Mesothelial cell of epicardium (in vitro differentiated cells): Measurements from ENCODE around the gene YBX1. TPM values are rescaled to one million over a fixed set of nuclear protein-coding genes. Genes with fewer than 3 reads are reported as not detected.
A peak's percentile ranks its signal among the peaks of the same experiment; 100 is the strongest.

Experiments
- DNase-seq, 2 experiments: peaks; one replicate each; pipeline ENCODE4 v3.0.0; 2021; ENCODE audit warnings: low spot score in 2 of 2; ENCODE audit not compliant: unreplicated experiment in 2 of 2
- H3K27ac Mint-ChIP-seq: 2 replicates; pipeline ENCODE4 v1.8.0; 2021; ENCODE audit warnings: mixed read lengths
- H3K27me3 Mint-ChIP-seq: 2 replicates; pipeline ENCODE4 v1.8.0; 2021; ENCODE audit warnings: low read depth, mixed read lengths
- H3K36me3 Mint-ChIP-seq: 2 replicates; pipeline ENCODE4 v1.8.0; 2021; ENCODE audit warnings: mixed read lengths
- H3K4me1 Mint-ChIP-seq: 2 replicates; pipeline ENCODE4 v1.8.0; 2021; ENCODE audit warnings: mixed read lengths
- H3K4me3 Mint-ChIP-seq: 2 replicates; pipeline ENCODE4 v1.8.0; 2021; ENCODE audit warnings: mild to moderate bottlenecking, moderate library complexity, mixed read lengths
- H3K9me3 Mint-ChIP-seq: 2 replicates; pipeline ENCODE4 v1.8.0; 2021; ENCODE audit warnings: mixed read lengths
- CTCF ChIP-seq: fragments of 200-600 bp; sonication (generic); IDR thresholded peaks from one replicate; pipeline ENCODE4 v1.5.0; 2021; ENCODE audit warnings: antibody characterized with exemption; ENCODE audit not compliant: unreplicated experiment
- total RNA-seq: library from RNA; stranded (reverse); gene quantifications from 3 replicates; pipeline ENCODE4 v1.2.1, GENCODE V29; 2021

The YBX1 gene
- total RNA-seq, 1 donor from 2014 or later: 405 TPM

- Mint-ChIP-seq H3K9me3 (no peaks in the 10 kb centered on the region), H3K27ac (peak overlapping the region; percentile 98), H3K27me3 (peaks cover under 1% of the 10 kb centered on the region), H3K36me3 (peaks cover 9% of the 10 kb centered on the region), H3K4me3 (peak overlapping the region; percentile 100), H3K4me1 (peaks cover 25% of the 10 kb centered on the region)
- TF ChIP-seq CTCF: no peak
- no peak for DNase-seq
Observed at GRCh38 chr1:42658877-42659337, 23.3 kb upstream of the YBX1 start.

DNA sequence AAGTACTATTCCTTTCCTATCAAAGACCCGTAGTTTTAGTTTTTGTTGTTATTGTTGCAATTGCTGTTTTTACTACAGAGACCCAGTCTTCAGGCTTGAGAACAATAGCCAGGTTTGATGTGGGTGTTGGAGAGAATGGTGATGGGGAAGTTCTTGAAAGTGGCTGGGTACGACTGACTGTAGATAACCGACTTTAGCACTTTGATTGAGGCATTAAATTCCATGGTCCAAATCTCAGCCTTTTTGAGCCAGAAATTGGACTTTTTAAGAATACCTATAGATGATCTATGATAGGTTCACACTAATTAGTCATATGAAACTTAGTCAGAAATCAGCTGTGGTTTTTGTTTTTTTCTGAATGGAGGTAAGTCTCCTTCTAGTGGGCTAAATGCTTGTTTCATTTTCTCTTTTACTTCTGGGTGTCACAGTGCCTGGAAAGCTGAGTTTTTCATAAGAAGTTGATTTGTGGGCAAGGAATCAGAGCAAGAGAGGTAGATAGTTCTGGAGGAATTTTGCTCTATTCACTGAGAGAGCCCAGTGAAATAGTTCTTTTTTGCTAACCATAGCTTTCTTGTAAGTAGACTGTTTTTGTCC, 21.2 kb upstream of the YBX1 start:
- TF ChIP-seq CTCF: no peak
- Mint-ChIP-seq H3K36me3 (peaks cover 15% of the 10 kb centered on the region), H3K9me3 (no peaks in the 10 kb centered on the region), H3K27ac (peak overlapping the region; percentile 8), H3K27me3 (no peaks in the 10 kb centered on the region), H3K4me3 (peak overlapping the region; percentile 13), H3K4me1 (peaks cover 25% of the 10 kb centered on the region)
- no peak for DNase-seq

DNA sequence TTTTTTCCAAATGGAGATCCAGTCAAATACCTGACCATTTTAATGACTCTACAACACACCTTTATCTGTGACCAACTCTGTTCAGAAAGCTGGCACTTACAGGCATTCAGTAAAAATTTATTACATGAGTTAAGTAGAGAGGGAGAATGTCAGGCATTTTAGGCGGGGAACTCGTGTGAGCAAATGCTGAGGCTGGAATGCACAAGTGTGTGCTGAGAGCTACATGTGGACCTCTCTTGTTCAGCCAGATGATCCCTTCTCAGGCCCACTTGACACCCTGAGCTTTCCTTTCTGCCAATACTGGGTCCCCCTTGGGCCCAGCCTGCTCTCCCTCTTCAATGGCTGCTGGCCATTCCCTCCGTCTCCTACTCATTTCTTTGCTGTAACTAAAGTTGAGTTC, 12.3 kb upstream of the YBX1 start:
- Mint-ChIP-seq H3K4me1 (peaks cover 2% of the 10 kb centered on the region), H3K27ac (peak overlapping the region; percentile 62), H3K4me3 (no peak overlapping the region), H3K36me3 (peaks cover 56% of the 10 kb centered on the region), H3K27me3 (no peaks in the 10 kb centered on the region), H3K9me3 (no peaks in the 10 kb centered on the region)
- no peak for TF ChIP-seq CTCF
- no peak for DNase-seq

GRCh38 chr1:42670425-42670824, 11.8 kb upstream of the YBX1 start:
- peaks cover 59% of the 10 kb centered on the region for H3K36me3 Mint-ChIP-seq
- no peak for TF ChIP-seq CTCF
- H3K9me3 Mint-ChIP-seq: no peaks in the 10 kb centered on the region
- H3K4me1 Mint-ChIP-seq: peaks cover 2% of the 10 kb centered on the region
- DNase-seq: no peak
- no peaks in the 10 kb centered on the region for H3K27me3 Mint-ChIP-seq
- no peak overlapping the region for H3K4me3 Mint-ChIP-seq
- peak overlapping the region; percentile 62 for H3K27ac Mint-ChIP-seq

- Mint-ChIP-seq H3K4me3 (no peak overlapping the region), H3K4me1 (peaks cover 2% of the 10 kb centered on the region), H3K36me3 (peaks cover 34% of the 10 kb centered on the region), H3K27me3 (no peaks in the 10 kb centered on the region), H3K27ac (no peak overlapping the region), H3K9me3 (no peaks in the 10 kb centered on the region)
- no peak for DNase-seq
- TF ChIP-seq CTCF: no peak
Observed at GRCh38 chr1:42674214-42674613, 8.0 kb upstream of the YBX1 start.
